Endothelial cell (in vitro differentiated cells): ENCODE results near the gene TIPARP. TPM values are rescaled to one million over a fixed set of nuclear protein-coding genes. Genes with fewer than 3 reads are reported as not detected.

Source experiments
- DNase-seq: peaks from one replicate; pipeline ENCODE4 v3.0.0; 2021; ENCODE audit warnings: low spot score
- H3K27ac Mint-ChIP-seq: one replicate; pipeline ENCODE4 v1.8.0; 2021; ENCODE audit warnings: mixed read lengths, inconsistent platforms; ENCODE audit not compliant: unreplicated experiment
- H3K27me3 Mint-ChIP-seq: one replicate; pipeline ENCODE4 v1.8.0; 2021; ENCODE audit warnings: mild to moderate bottlenecking, moderate library complexity, mixed read lengths, inconsistent platforms; ENCODE audit not compliant: unreplicated experiment
- H3K36me3 Mint-ChIP-seq: one replicate; pipeline ENCODE4 v1.8.0; 2021; ENCODE audit warnings: mild to moderate bottlenecking, low read depth, mixed read lengths, inconsistent platforms; ENCODE audit not compliant: unreplicated experiment
- H3K4me1 Mint-ChIP-seq: one replicate; pipeline ENCODE4 v1.8.0; 2021; ENCODE audit warnings: mild to moderate bottlenecking, mixed read lengths, inconsistent platforms; ENCODE audit not compliant: unreplicated experiment
- H3K4me3 Mint-ChIP-seq: one replicate; pipeline ENCODE4 v1.8.0; 2021; ENCODE audit warnings: mild to moderate bottlenecking, mixed read lengths, inconsistent platforms; ENCODE audit not compliant: unreplicated experiment
- H3K9me3 Mint-ChIP-seq: one replicate; pipeline ENCODE4 v1.8.0; 2021; ENCODE audit warnings: mixed read lengths, inconsistent platforms; ENCODE audit not compliant: unreplicated experiment
- CTCF ChIP-seq: fragments of 200-600 bp; sonication (generic); IDR thresholded peaks from one replicate; pipeline ENCODE4 v1.5.0; 2021; ENCODE audit warnings: antibody characterized with exemption; ENCODE audit not compliant: unreplicated experiment
- total RNA-seq: library from RNA; stranded (reverse); fragmentation: NEBNext Ultra II Directional; extraction: Animal tissue kit (Norgen Biotek cat#: 25700); gene quantifications from one replicate; pipeline ENCODE4 v1.2.1, GENCODE V29; 2021; ENCODE audit not compliant: unreplicated experiment

Gene TIPARP
- total RNA-seq, 1 donor from 2014 or later = 8.9 TPM

- Mint-ChIP-seq H3K36me3 (peaks cover 4% of the 10 kb centered on the region), H3K27ac (no peak overlapping the region), H3K27me3 (no peaks in the 10 kb centered on the region), H3K4me3 (no peak overlapping the region), H3K9me3 (no peaks in the 10 kb centered on the region), H3K4me1 (peaks cover 9% of the 10 kb centered on the region)
- DNase-seq = no peak
- TF ChIP-seq CTCF = no peak
Measured at GRCh38 chr3:156693166-156693565, 18.8 kb downstream of the TIPARP start.

GRCh38 chr3:156694536-156694935, 20.1 kb downstream of the TIPARP start:
- Mint-ChIP-seq H3K4me3 (no peak overlapping the region), H3K36me3 (peaks cover 4% of the 10 kb centered on the region), H3K4me1 (peaks cover 9% of the 10 kb centered on the region), H3K27me3 (no peaks in the 10 kb centered on the region), H3K9me3 (no peaks in the 10 kb centered on the region), H3K27ac (no peak overlapping the region)
- no peak for TF ChIP-seq CTCF
- no peak for DNase-seq

GRCh38 chr3:156702367-156702766, 28.0 kb downstream of the TIPARP start:
- Mint-ChIP-seq H3K4me3 (no peak overlapping the region), H3K36me3 (peaks cover 8% of the 10 kb centered on the region), H3K4me1 (no peaks in the 10 kb centered on the region), H3K9me3 (no peaks in the 10 kb centered on the region), H3K27ac (no peak overlapping the region), H3K27me3 (no peaks in the 10 kb centered on the region)
- DNase-seq = no peak
- TF ChIP-seq CTCF = no peak

GRCh38 chr3:156704370-156705036, 30.1 kb downstream of the TIPARP start:
- no peak for TF ChIP-seq CTCF
- Mint-ChIP-seq H3K9me3 (no peaks in the 10 kb centered on the region), H3K4me1 (no peaks in the 10 kb centered on the region), H3K27me3 (no peaks in the 10 kb centered on the region), H3K27ac (no peak overlapping the region), H3K36me3 (peaks cover 4% of the 10 kb centered on the region), H3K4me3 (no peak overlapping the region)
- DNase-seq = no peak

- no peak overlapping the region for H3K4me3 Mint-ChIP-seq
- no peaks in the 10 kb centered on the region for H3K27me3 Mint-ChIP-seq
- DNase-seq = no peak
- H3K4me1 Mint-ChIP-seq = no peaks in the 10 kb centered on the region
- no peak overlapping the region for H3K27ac Mint-ChIP-seq
- no peaks in the 10 kb centered on the region for H3K9me3 Mint-ChIP-seq
- peaks cover 4% of the 10 kb centered on the region for H3K36me3 Mint-ChIP-seq
- no peak for TF ChIP-seq CTCF
Measured at GRCh38 chr3:156705761-156706616, 31.6 kb downstream of the TIPARP start.
